Measurements from ENCODE around the gene RAB40B. TPM values are rescaled to one million over a fixed set of nuclear protein-coding genes. Genes with fewer than 3 reads are reported as not detected.

Gene RAB40B
- total and polyA plus RNA-seq, 2 of the 13 experiments (the other 11 are each of a cell fraction or from before 2014, with no cell fraction given), result 6.2 to 6.5 TPM

- Histone ChIP-seq H3K4me3 (replicated peaks in 1 of 3; ENCODE audit: insufficient read depth in 1 of 3, low read depth in 2 of 3, low read length in 3 of 3) (no peak overlapping the region), H4K20me1 (ENCODE audit: insufficient read depth, low read length) (no peaks in the 10 kb centered on the region), H3K27ac (ENCODE audit: extremely low read length, insufficient read depth, low read length) (no peak overlapping the region), H3K36me3 (replicated peaks in 1 of 2; ENCODE audit: control insufficient read depth in 1 of 2, insufficient read depth in 2 of 2, low read length in 2 of 2) (no peaks in the 10 kb centered on the region), H3K27me3 (ENCODE audit: control insufficient read depth in 1 of 2, insufficient read depth in 2 of 2, low read length in 2 of 2) (no peaks in the 10 kb centered on the region), H3K79me2 (ENCODE audit: insufficient read depth, low read length) (no peaks in the 10 kb centered on the region), H3K9ac (ENCODE audit: insufficient read depth, low read depth, low read length) (no peak overlapping the region), H2AFZ (ENCODE audit: low read length) (no peak overlapping the region), H3K4me2 (ENCODE audit: low read depth, low read length) (no peak overlapping the region), H3K4me1 (ENCODE audit: insufficient read depth, low read length) (peaks cover 21% of the 10 kb centered on the region), H3K9me3 (ENCODE audit: low read length) (no peaks in the 10 kb centered on the region)
- intact Hi-C loops (cut with micrococcal nuclease; ENCODE audit: unreplicated experiment), result no loop called here
- 76% methylated on average over 18 of the region's 18 CpGs for WGBS (ENCODE audit: low lambda C conversion rate)
- in situ Hi-C loops (cut with HindIII; ENCODE audit: extremely low pct_ligation_motif_present, low pct_unique_long_range_greater_than_20kb), result no loop called here
- POLR2A ChIA-PET, result interaction anchor here (1.5 kb wide), 1 partner anchor 41 kb away, joined by 4 read pairs; the partner anchor contains the start of gene FN3KRP
- no peak for TF ChIP-seq ZNF263 (CRISPR knock-in tag; IDR thresholded peaks at IDR 0.05)
- TF ChIP-seq CHD4 (IDR thresholded peaks at IDR 0.05; ENCODE audit: borderline replicate concordance, low read length), result no peak
- no peak for TF ChIP-seq TRIM24 (CRISPR knock-in tag; IDR thresholded peaks at IDR 0.05)
- TF ChIP-seq ZNF550 (CRISPR knock-in tag; IDR thresholded peaks at IDR 0.05; ENCODE audit: borderline replicate concordance), result no peak
- no peak for TF ChIP-seq UBTF (CRISPR knock-in tag; IDR thresholded peaks at IDR 0.05)
- no peak for TF ChIP-seq ZNF33A (CRISPR knock-in tag; IDR thresholded peaks at IDR 0.05; ENCODE audit: borderline replicate concordance)
- no peak for TF ChIP-seq ZNF280D (CRISPR knock-in tag; IDR thresholded peaks at IDR 0.05)
- TF ChIP-seq MED8 (CRISPR knock-in tag; IDR thresholded peaks at IDR 0.05; ENCODE audit: insufficient replicate concordance), result no peak
- no peak for TF ChIP-seq ZNF580 (CRISPR knock-in tag; IDR thresholded peaks at IDR 0.05; ENCODE audit: borderline replicate concordance, low read depth)
- no peak for TF ChIP-seq ZBTB42 (CRISPR knock-in tag; IDR thresholded peaks at IDR 0.05)
- no peak for TF ChIP-seq SP2 (CRISPR knock-in tag; IDR thresholded peaks at IDR 0.05)
- no peak for TF ChIP-seq KLF15 (CRISPR knock-in tag; IDR thresholded peaks at IDR 0.05; ENCODE audit: borderline replicate concordance)
- TF ChIP-seq ZMYM3 (CRISPR knock-in tag; IDR thresholded peaks at IDR 0.05), result no peak
- ATAC-seq (no peak), DNase-seq (ENCODE audit: low spot score) (no peak), FAIRE-seq (no peak)
- CTCF ChIA-PET (ENCODE audit: low intra/inter-chr PET ratio, low total read pairs), result no interaction called here
- BruUV-seq (replicated peaks), result no TSS peak
Observed at GRCh38 chr17:82675476-82676245, 22.8 kb downstream of the RAB40B start.
